HCT116 (cell line): Measurements from ENCODE around the gene RNF169. TPM values are rescaled to one million over a fixed set of nuclear protein-coding genes. Genes with fewer than 3 reads are reported as not detected.

Source experiments
- ATAC-seq: fragments of 200-7000 bp; cut with Tn5 transposase; 2 replicates; pipeline ENCODE4 v1.9.1; 2020; ENCODE audit warnings: mild to moderate bottlenecking, moderate library complexity
- BruUV-seq: library from RNA; stranded (reverse); fragments of 400-500 nt; replicated peaks from 2 replicates; lab custom pipeline; 2021; lab: Mats Ljungman, UMichigan
- CTCF ChIA-PET: fragments of 300-600 bp; sonication (Branson Sonifier 250); formaldehyde crosslinking; loops from one replicate; lab custom pipeline; 2021; ENCODE audit warnings: antibody characterized with exemption; lab: Charles Lee
- POLR2A ChIA-PET: fragments of 300-600, 350-600 bp; sonication (Branson Sonifier 250); formaldehyde crosslinking; loops from one replicate; lab custom pipeline; 2021; ENCODE audit warnings: antibody characterized with exemption; lab: Charles Lee
- RAD21 ChIA-PET, 2 experiments: fragments of 300-600 bp; sonication (Branson Sonifier 250); formaldehyde crosslinking; loops; one replicate each; lab custom pipeline; 2023; ENCODE audit warnings: low total read pairs in 2 of 2; ENCODE audit not compliant: uncharacterized antibody in 2 of 2, unreplicated experiment in 2 of 2, low non-redundant PET in 1 of 2; lab: Charles Lee
- DNase-seq: peaks from one replicate; pipeline ENCODE4 v3.0.0-alpha.2; 2010; ENCODE audit warnings: low read depth, low spot score
- H2AFZ ChIP-seq: fragments of 200-600 bp; shearing (Covaris generic), sonication (generic); 2 replicates; pipeline ENCODE4 v1.6.1; 2017; ENCODE audit warnings: low read depth, mixed run types, mixed read lengths, antibody characterized with exemption, low read length; ENCODE audit not compliant: poor library complexity, severe bottlenecking
- H3K27ac ChIP-seq: 2 replicates; pipeline ENCODE4 v1.5.1; 2012; ENCODE audit warnings: low read depth, low read length
- H3K27me3 ChIP-seq: fragments of 200-600 bp; sonication (generic); 2 replicates; pipeline ENCODE4 v1.6.1; 2016; ENCODE audit warnings: mixed run types, low read length, mixed read lengths; ENCODE audit not compliant: insufficient read depth
- H3K36me3 ChIP-seq, 2 experiments: fragments of 200-500 bp in 1 of 2; fragments of 200-600 bp in 1 of 2; sonication (Bioruptor generic) in 1 of 2; sonication (generic) in 1 of 2; 2 replicates each; pipeline versions ENCODE4 v1.5.1 to v1.6.1; 2014 to 2016; ENCODE audit warnings: low read length in 2 of 2, inconsistent platforms in 1 of 2, mixed read lengths in 1 of 2, mixed run types in 1 of 2; ENCODE audit not compliant: insufficient read depth in 2 of 2, control insufficient read depth in 1 of 2
- H3K4me1 ChIP-seq, 2 experiments: fragments of 200-600 bp in 1 of 2; sonication (generic) in 1 of 2; 2 replicates each; pipeline versions ENCODE4 v1.5.1 to v1.6.1; 2012 to 2017; ENCODE audit warnings: low read length in 2 of 2, inconsistent platforms in 1 of 2, mild to moderate bottlenecking in 1 of 2, mixed read lengths in 1 of 2, mixed run types in 1 of 2, moderate library complexity in 1 of 2; ENCODE audit not compliant: insufficient read depth in 2 of 2, control insufficient read depth in 1 of 2
- H3K4me2 ChIP-seq: fragments of 200-600 bp; sonication (generic); 2 replicates; pipeline ENCODE4 v1.6.1; 2017; ENCODE audit warnings: mixed run types, low read length, mixed read lengths
- H3K4me3 ChIP-seq, 2 experiments: fragments of 200-600 bp in 1 of 2; sonication (generic) in 1 of 2; replicated peaks in 1 of 2; 2 replicates each; pipeline ENCODE4 v1.5.1; 2011 to 2016; ENCODE audit warnings: low read length in 2 of 2, control low read depth in 1 of 2, low read depth in 1 of 2, mild to moderate bottlenecking in 1 of 2, mixed read lengths in 1 of 2, mixed run types in 1 of 2
- H3K79me2 ChIP-seq: fragments of 200-600 bp; sonication (generic); 2 replicates; pipeline ENCODE4 v1.6.1; 2017; ENCODE audit warnings: mild to moderate bottlenecking, mixed run types, low read length, moderate library complexity, mixed read lengths; ENCODE audit not compliant: insufficient read depth
- H3K9ac ChIP-seq: fragments of 200-600 bp; sonication (generic); 2 replicates; pipeline ENCODE4 v1.6.1; 2016; ENCODE audit warnings: low read length, mixed read lengths
- H3K9me2 ChIP-seq: fragments of 200-600 bp; sonication (generic), shearing (Covaris generic); 2 replicates; pipeline ENCODE4 v1.6.1; 2017; ENCODE audit warnings: mixed run types, mild to moderate bottlenecking, moderate library complexity; ENCODE audit not compliant: insufficient read depth
- H3K9me3 ChIP-seq, 2 experiments: fragments of 200-500 bp in 1 of 2; fragments of 200-600 bp in 1 of 2; sonication (Bioruptor generic) in 1 of 2; sonication (generic) in 1 of 2; 2 replicates each; pipeline ENCODE4 v1.6.1; 2014 to 2017; ENCODE audit warnings: low read length in 2 of 2, mixed read lengths in 2 of 2, inconsistent platforms in 1 of 2, low read depth in 1 of 2, mild to moderate bottlenecking in 1 of 2, mixed run types in 1 of 2, moderate library complexity in 1 of 2; ENCODE audit not compliant: control insufficient read depth in 1 of 2, insufficient read depth in 1 of 2
- H4K20me1 ChIP-seq: fragments of 200-600 bp; sonication (generic), shearing (Covaris generic); 2 replicates; pipeline ENCODE4 v1.6.1; 2017; ENCODE audit warnings: mixed run types, mild to moderate bottlenecking, moderate library complexity; ENCODE audit not compliant: insufficient read depth
- CBX3 ChIP-seq: IDR thresholded peaks from 2 replicates; pipeline ENCODE4 v1.6.1; 2012; ENCODE audit warnings: low read depth
- CTCF ChIP-seq, 3 experiments: fragments of 200-600 bp in 1 of 3; sonication (generic) in 1 of 3; IDR thresholded peaks in 2 of 3; conservative IDR thresholded peaks in 1 of 3; 2 replicates each; pipeline ENCODE4 v1.5.1; 2012 to 2017; ENCODE audit warnings: low read depth in 2 of 3, low read length in 2 of 3, antibody characterized with exemption in 1 of 3, borderline replicate concordance in 1 of 3, control low read depth in 1 of 3, mild to moderate bottlenecking in 1 of 3, mixed read lengths in 1 of 3, mixed run types in 1 of 3, moderate library complexity in 1 of 3; ENCODE audit not compliant: insufficient read depth in 1 of 3
- EZH2phosphoT487 ChIP-seq: fragments of 200-600 bp; IDR thresholded peaks from 2 replicates; pipeline ENCODE4 v1.6.1; 2018; ENCODE audit warnings: antibody characterized with exemption, borderline replicate concordance
- FOSL1 ChIP-seq: IDR thresholded peaks from 2 replicates; pipeline ENCODE4 v1.6.1; 2012; ENCODE audit warnings: low read depth
- JUND ChIP-seq: IDR thresholded peaks from 2 replicates; pipeline ENCODE4 v1.6.1; 2012
- POLR2A ChIP-seq: IDR thresholded peaks from 2 replicates; pipeline ENCODE4 v1.7.0; 2011; ENCODE audit warnings: borderline replicate concordance; ENCODE audit not compliant: insufficient read depth, insufficient read length; ENCODE audit errors: extremely low read depth
- POLR2AphosphoS5 ChIP-seq: IDR thresholded peaks from 2 replicates; pipeline ENCODE4 v1.6.1; 2011; ENCODE audit warnings: mild to moderate bottlenecking, low read depth, low read length, moderate library complexity
- RAD21 ChIP-seq: IDR thresholded peaks from 2 replicates; pipeline ENCODE4 v1.6.1; 2012; ENCODE audit warnings: low read depth, mild to moderate bottlenecking
- SIN3A ChIP-seq: IDR thresholded peaks from 2 replicates; pipeline ENCODE4 v1.6.1; 2012; ENCODE audit warnings: low read depth
- SRF ChIP-seq: IDR thresholded peaks from 2 replicates; pipeline ENCODE4 v1.6.1; 2012; ENCODE audit warnings: low read depth
- TCF7L2 ChIP-seq: IDR thresholded peaks from 2 replicates; pipeline ENCODE4 v1.7.0; 2011; ENCODE audit warnings: borderline replicate concordance, inconsistent platforms; ENCODE audit not compliant: insufficient read depth, insufficient read length; ENCODE audit errors: extremely low read depth
- YY1 ChIP-seq: IDR thresholded peaks from 2 replicates; pipeline ENCODE4 v1.6.1; 2011; ENCODE audit warnings: low read length, low read depth, moderate library complexity, mild to moderate bottlenecking; ENCODE audit not compliant: insufficient replicate concordance; ENCODE audit errors: extremely low read depth
- ZFX ChIP-seq: fragments of 450-650 bp; IDR thresholded peaks from 2 replicates; pipeline ENCODE4 v1.6.1; 2017
- ZNF274 ChIP-seq: fragments of 200-500 bp; sonication (Bioruptor generic); IDR thresholded peaks from 2 replicates; pipeline ENCODE4 v1.6.1; 2014; ENCODE audit warnings: mild to moderate bottlenecking, low read depth, low read length, inconsistent platforms
- intact Hi-C: fragments of 100-400 bp; cut with micrococcal nuclease; formaldehyde crosslinking; loops from 2 replicates; pipeline ENCODE4 v1.10.0; 2022
- total RNA-seq: library from RNA; stranded (reverse); gene quantifications from one replicate; pipeline ENCODE4 v1.2.1, GENCODE V29; 2021; ENCODE audit not compliant: unreplicated experiment
- TF ChIP-seq, protein P1 (sequence below): IDR thresholded peaks from 2 replicates; pipeline ENCODE4 v1.6.1; 2012
- TF ChIP-seq, protein P2 (sequence below): IDR thresholded peaks from 2 replicates; pipeline ENCODE4 v1.6.1; 2011; ENCODE audit warnings: mild to moderate bottlenecking, low read length, moderate library complexity; ENCODE audit not compliant: insufficient replicate concordance; ENCODE audit errors: extremely low read depth
- TF ChIP-seq, protein P3 (sequence below): IDR thresholded peaks from 2 replicates; pipeline ENCODE4 v1.6.1; 2012; ENCODE audit warnings: low read depth

The RNF169 gene
- total RNA-seq, 1 experiment from 2014 or later: 22.5 TPM

- Histone ChIP-seq H3K36me3 (no peaks in the 10 kb centered on the region), H3K9ac (no peak overlapping the region), H3K27me3 (no peaks in the 10 kb centered on the region), H3K4me1 (peaks cover 0 to 10% of the 10 kb centered on the region in 2 experiments; a peak in 3 of 4 replicates), H4K20me1 (0 out of 2 replicates have a peak, but pooled peaks cover 6% of the 10 kb centered on the region), H2AFZ (no peak overlapping the region), H3K79me2 (peaks cover 66% of the 10 kb centered on the region), H3K4me2 (no peak overlapping the region), H3K9me3 (no peaks in the 10 kb centered on the region), H3K9me2 (no peaks in the 10 kb centered on the region), H3K27ac (no peak overlapping the region), H3K4me3 (no peak overlapping the region)
- POLR2A ChIA-PET: no interaction called here
- ATAC-seq (no peak), DNase-seq (no peak)
- intact Hi-C loops: no loop called here
- RAD21 ChIA-PET: no interaction called here
- no peak for TF ChIP-seq ZNF274
- TF ChIP-seq POLR2AphosphoS5: no peak
- TF ChIP-seq ZFX: no peak
- no peak for TF ChIP-seq RAD21
- TF ChIP-seq SIN3A: no peak
- TF ChIP-seq, protein P1, sequence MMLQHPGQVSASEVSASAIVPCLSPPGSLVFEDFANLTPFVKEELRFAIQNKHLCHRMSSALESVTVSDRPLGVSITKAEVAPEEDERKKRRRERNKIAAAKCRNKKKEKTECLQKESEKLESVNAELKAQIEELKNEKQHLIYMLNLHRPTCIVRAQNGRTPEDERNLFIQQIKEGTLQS: no peak
- TF ChIP-seq, protein P2, sequence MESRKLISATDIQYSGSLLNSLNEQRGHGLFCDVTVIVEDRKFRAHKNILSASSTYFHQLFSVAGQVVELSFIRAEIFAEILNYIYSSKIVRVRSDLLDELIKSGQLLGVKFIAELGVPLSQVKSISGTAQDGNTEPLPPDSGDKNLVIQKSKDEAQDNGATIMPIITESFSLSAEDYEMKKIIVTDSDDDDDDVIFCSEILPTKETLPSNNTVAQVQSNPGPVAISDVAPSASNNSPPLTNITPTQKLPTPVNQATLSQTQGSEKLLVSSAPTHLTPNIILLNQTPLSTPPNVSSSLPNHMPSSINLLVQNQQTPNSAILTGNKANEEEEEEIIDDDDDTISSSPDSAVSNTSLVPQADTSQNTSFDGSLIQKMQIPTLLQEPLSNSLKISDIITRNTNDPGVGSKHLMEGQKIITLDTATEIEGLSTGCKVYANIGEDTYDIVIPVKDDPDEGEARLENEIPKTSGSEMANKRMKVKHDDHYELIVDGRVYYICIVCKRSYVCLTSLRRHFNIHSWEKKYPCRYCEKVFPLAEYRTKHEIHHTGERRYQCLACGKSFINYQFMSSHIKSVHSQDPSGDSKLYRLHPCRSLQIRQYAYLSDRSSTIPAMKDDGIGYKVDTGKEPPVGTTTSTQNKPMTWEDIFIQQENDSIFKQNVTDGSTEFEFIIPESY: no peak
- no peak for TF ChIP-seq EZH2phosphoT487
- TF ChIP-seq POLR2A: no peak
- no peak for TF ChIP-seq YY1
- TF ChIP-seq FOSL1: no peak
- TF ChIP-seq CBX3: no peak
- no peak for TF ChIP-seq TCF7L2
- TF ChIP-seq JUND: no peak
- TF ChIP-seq SRF: no peak
- no peak for TF ChIP-seq CTCF (IDR thresholded peaks at IDR 0.05 in 2 of 3, conservative IDR thresholded peaks at IDR 0.05 in 1 of 3; ENCODE audit: borderline replicate concordance in 1 of 3, insufficient read depth in 1 of 3, low read depth in 2 of 3, low read length in 2 of 3)
- TF ChIP-seq, protein P3, sequence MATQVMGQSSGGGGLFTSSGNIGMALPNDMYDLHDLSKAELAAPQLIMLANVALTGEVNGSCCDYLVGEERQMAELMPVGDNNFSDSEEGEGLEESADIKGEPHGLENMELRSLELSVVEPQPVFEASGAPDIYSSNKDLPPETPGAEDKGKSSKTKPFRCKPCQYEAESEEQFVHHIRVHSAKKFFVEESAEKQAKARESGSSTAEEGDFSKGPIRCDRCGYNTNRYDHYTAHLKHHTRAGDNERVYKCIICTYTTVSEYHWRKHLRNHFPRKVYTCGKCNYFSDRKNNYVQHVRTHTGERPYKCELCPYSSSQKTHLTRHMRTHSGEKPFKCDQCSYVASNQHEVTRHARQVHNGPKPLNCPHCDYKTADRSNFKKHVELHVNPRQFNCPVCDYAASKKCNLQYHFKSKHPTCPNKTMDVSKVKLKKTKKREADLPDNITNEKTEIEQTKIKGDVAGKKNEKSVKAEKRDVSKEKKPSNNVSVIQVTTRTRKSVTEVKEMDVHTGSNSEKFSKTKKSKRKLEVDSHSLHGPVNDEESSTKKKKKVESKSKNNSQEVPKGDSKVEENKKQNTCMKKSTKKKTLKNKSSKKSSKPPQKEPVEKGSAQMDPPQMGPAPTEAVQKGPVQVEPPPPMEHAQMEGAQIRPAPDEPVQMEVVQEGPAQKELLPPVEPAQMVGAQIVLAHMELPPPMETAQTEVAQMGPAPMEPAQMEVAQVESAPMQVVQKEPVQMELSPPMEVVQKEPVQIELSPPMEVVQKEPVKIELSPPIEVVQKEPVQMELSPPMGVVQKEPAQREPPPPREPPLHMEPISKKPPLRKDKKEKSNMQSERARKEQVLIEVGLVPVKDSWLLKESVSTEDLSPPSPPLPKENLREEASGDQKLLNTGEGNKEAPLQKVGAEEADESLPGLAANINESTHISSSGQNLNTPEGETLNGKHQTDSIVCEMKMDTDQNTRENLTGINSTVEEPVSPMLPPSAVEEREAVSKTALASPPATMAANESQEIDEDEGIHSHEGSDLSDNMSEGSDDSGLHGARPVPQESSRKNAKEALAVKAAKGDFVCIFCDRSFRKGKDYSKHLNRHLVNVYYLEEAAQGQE: no peak
- CTCF ChIA-PET: no interaction called here
- no TSS peak for BruUV-seq
These were observed 29.9 kb downstream of the RNF169 start for GRCh38 chr11:74778581-74778980.
